ENCODE measurements around the gene HDGF. TPM values are rescaled to one million over a fixed set of nuclear protein-coding genes. Genes with fewer than 3 reads are reported as not detected.

The HDGF gene
- total and polyA plus RNA-seq, 2 experiments from 2014 or later, result 106 to 251 TPM

DNA sequence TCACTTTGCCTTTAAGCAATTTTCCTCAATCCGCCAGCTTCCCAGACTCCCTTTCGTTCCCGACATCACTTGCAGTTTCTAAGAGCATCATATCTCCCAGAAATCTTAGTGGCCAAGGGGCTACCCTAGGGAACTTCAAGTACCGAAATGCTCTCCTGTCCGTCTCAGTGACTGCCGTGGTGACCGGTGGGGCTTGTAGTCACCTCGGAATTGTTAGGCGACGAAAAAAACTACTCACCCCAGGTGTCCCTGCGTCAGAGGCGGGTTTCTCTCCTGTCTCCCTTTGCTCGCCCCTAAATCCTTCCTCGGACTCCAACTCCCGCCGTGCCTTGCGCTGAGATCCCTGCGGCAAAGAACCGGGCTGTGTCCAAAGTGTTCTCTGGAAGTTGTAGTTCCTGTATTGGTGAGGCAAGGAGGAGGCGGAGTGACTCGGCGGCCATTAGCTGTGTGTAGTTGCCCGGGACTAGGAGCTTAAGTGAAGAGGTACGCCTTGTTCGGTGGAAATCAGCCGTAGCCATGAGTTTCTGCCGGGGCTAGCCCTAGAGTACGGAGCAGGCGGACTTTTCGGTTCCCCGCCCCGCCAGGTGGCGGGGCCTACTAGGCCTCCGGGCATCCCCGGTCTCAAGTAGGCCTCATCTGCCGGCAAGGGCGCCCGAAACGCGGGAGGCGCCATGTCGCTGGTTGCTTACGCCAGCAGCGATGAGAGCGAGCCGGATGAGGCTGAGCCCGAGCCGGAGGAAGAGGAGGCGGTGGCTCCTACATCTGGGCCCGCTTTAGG lies 15.8 kb upstream of the HDGF start, which contains the start of gene PRCC:
TSS of gene PRCC (plus strand) at position 435 of the 778 bp plus-strand sequence. CDS start at position 672, 237 bp downstream.
- no peak within 1 kb of the TSS for H3K4me3 Mint-ChIP-seq
- TF ChIP-seq, protein P1, sequence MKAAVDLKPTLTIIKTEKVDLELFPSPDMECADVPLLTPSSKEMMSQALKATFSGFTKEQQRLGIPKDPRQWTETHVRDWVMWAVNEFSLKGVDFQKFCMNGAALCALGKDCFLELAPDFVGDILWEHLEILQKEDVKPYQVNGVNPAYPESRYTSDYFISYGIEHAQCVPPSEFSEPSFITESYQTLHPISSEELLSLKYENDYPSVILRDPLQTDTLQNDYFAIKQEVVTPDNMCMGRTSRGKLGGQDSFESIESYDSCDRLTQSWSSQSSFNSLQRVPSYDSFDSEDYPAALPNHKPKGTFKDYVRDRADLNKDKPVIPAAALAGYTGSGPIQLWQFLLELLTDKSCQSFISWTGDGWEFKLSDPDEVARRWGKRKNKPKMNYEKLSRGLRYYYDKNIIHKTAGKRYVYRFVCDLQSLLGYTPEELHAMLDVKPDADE (IDR thresholded peaks at IDR 0.05), result peak; percentile 100
- TF ChIP-seq POLR2AphosphoS5 (IDR thresholded peaks at IDR 0.05; ENCODE audit: low read depth) (peak; percentile 73), CREB1 (CRISPR knock-in tag; IDR thresholded peaks at IDR 0.05; ENCODE audit: low read depth) (peak; percentile 88), STAT1 (IDR thresholded peaks at IDR 0.05; ENCODE audit: unreplicated experiment) (no peak)
- TF ChIP-seq, protein P2, sequence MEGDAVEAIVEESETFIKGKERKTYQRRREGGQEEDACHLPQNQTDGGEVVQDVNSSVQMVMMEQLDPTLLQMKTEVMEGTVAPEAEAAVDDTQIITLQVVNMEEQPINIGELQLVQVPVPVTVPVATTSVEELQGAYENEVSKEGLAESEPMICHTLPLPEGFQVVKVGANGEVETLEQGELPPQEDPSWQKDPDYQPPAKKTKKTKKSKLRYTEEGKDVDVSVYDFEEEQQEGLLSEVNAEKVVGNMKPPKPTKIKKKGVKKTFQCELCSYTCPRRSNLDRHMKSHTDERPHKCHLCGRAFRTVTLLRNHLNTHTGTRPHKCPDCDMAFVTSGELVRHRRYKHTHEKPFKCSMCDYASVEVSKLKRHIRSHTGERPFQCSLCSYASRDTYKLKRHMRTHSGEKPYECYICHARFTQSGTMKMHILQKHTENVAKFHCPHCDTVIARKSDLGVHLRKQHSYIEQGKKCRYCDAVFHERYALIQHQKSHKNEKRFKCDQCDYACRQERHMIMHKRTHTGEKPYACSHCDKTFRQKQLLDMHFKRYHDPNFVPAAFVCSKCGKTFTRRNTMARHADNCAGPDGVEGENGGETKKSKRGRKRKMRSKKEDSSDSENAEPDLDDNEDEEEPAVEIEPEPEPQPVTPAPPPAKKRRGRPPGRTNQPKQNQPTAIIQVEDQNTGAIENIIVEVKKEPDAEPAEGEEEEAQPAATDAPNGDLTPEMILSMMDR (conservative IDR thresholded peaks at IDR 0.05; ENCODE audit: low read depth in 2 of 2), result no peak
- no peaks in the 10 kb centered on the region for H3K27me3 ChIP-seq (ENCODE audit: insufficient read depth)

DNA sequence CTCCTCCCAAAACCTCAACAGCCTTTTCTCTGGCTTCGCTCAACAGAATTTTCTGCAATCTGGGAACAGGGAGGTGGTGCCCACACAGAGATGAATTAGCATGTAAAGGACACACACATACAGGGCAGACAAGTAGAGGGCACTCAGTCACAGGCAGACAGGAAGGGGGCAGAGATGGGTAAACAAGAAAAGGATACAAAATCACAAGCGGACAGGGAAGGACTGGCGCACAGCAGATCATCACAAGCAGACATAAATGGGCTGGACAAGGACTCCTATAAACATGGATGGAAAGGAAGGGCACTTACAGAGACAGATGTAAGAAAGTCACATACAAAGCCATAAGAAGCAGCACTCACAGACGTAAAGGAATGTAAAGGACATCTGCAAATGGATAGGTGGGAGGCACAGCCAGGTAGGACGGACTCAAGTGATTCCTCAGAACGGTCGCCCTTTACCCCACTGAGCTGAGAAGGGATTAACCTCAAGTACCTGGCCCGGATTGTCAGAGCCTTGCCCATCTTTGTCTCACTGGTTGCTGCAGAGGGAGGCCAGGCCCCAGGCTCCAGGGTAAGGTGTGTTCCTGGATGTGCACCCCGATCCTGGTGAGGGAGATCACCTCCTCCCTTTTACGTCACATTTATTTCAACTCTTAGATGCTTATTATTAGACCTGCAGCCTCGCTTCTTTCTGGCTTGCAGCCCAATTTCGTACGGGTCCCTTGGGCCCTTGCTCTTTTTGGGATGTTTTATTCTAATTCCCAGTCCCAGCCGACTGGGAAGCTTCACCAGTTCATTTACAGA lies 15.0 kb upstream of the HDGF start:
- peaks cover 43% of the 10 kb centered on the region for H3K79me2 ChIP-seq (replicated peaks; ENCODE audit: insufficient read depth)
- peaks cover 7% of the 10 kb centered on the region for H3K36me3 ChIP-seq (ENCODE audit: insufficient read depth)
- H3K27ac ChIP-seq (ENCODE audit: low read depth), result peak overlapping the region; percentile 47
- H3K4me3 ChIP-seq, result peak overlapping the region; percentile 56
- no peak overlapping the region; the same call in 1 of the 2 replicates for H3K27ac Mint-ChIP-seq
- H3K4me3 Mint-ChIP-seq, result no peak overlapping the region
- TF ChIP-seq POLR2AphosphoS5 (IDR thresholded peaks at IDR 0.05; ENCODE audit: low read depth) (no peak), ZNF114 (CRISPR knock-in tag; IDR thresholded peaks at IDR 0.05) (no peak), NANOG (IDR thresholded peaks at IDR 0.05; ENCODE audit: borderline replicate concordance) (no peak)
- TF ChIP-seq, protein P2 (conservative IDR thresholded peaks at IDR 0.05; ENCODE audit: low read depth in 2 of 2), result no peak
- no peaks in the 10 kb centered on the region for H3K9me3 Mint-ChIP-seq
- peaks cover 28% of the 10 kb centered on the region for H3K36me3 Mint-ChIP-seq (ENCODE audit: low read depth)
- H3F3A ChIP-seq (replicated peaks; ENCODE audit: low read depth), result peaks cover 15% of the 10 kb centered on the region
- DNase-seq (ENCODE audit: low spot score) (peak; percentile 44), ATAC-seq (peak; percentile 6)
- H4K20me1 ChIP-seq (replicated peaks; ENCODE audit: insufficient read depth), result peaks cover 30% of the 10 kb centered on the region
- peaks cover 34% of the 10 kb centered on the region for H3K4me1 Mint-ChIP-seq
- H3K9me2 ChIP-seq (ENCODE audit: insufficient read depth), result no peaks in the 10 kb centered on the region
- peak overlapping the region; percentile 75 for H3K4me2 ChIP-seq
- no peaks in the 10 kb centered on the region for H3K27me3 ChIP-seq (ENCODE audit: insufficient read depth)
- H3K27me3 Mint-ChIP-seq (ENCODE audit: insufficient read depth, low read depth, poor library complexity), result peaks cover 7% of the 10 kb centered on the region
- peaks cover 32% of the 10 kb centered on the region for H3K4me1 ChIP-seq (ENCODE audit: insufficient read depth)
- H2AFZ ChIP-seq, result peak overlapping the region; percentile 19

More for the DNA sequence above, 15.8 kb upstream of the HDGF start, which contains the start of gene PRCC:
- Histone ChIP-seq H3K9me2 (ENCODE audit: insufficient read depth) (no peaks in the 10 kb centered on the region), H3K4me3 (peak within 1 kb of the TSS; percentile 71), H3K27ac (ENCODE audit: low read depth) (peak within 1 kb of the TSS; percentile 83), H3K4me2 (peak within 1 kb of the TSS; percentile 99), H3K36me3 (ENCODE audit: insufficient read depth) (peaks cover 7% of the 10 kb centered on the region), H3K79me2 (replicated peaks; ENCODE audit: insufficient read depth) (peaks cover 51% of the 10 kb centered on the region), H4K20me1 (replicated peaks; ENCODE audit: insufficient read depth) (peaks cover 37% of the 10 kb centered on the region), H2AFZ (peak within 1 kb of the TSS; percentile 19), H3K4me1 (ENCODE audit: insufficient read depth) (peaks cover 32% of the 10 kb centered on the region), H3F3A (replicated peaks; ENCODE audit: low read depth) (peaks cover 15% of the 10 kb centered on the region)
- Mint-ChIP-seq H3K9me3 (no peaks in the 10 kb centered on the region), H3K27ac (no peak within 1 kb of the TSS; the same call in 1 of the 2 replicates), H3K27me3 (ENCODE audit: insufficient read depth, low read depth, poor library complexity) (peaks cover 7% of the 10 kb centered on the region), H3K4me1 (peaks cover 34% of the 10 kb centered on the region), H3K36me3 (ENCODE audit: low read depth) (peaks cover 30% of the 10 kb centered on the region)
- ATAC-seq, result peak; percentile 90
- DNase-seq (ENCODE audit: low spot score), result peak; percentile 99

Measured in GM23338 (cell line).